Cardiac fibroblast (primary cell): ENCODE results near the gene GTSE1.

Experiments used
- DNase-seq, 2 donors: peaks; one replicate each; pipeline versions ENCODE4 v3.0.0 to v3.0.0-alpha.2; 2010; ENCODE audit warnings: low read depth in 2 of 2
- H3K4me3 ChIP-seq, 2 donors: replicated peaks in 1 of 2; 1 replicate in 1 of 2; 2 replicates in 1 of 2; pipeline ENCODE4 v1.5.1; 2011; ENCODE audit warnings: low read depth in 2 of 2, low read length in 2 of 2, mild to moderate bottlenecking in 2 of 2, moderate library complexity in 1 of 2
- TF ChIP-seq, protein P1 (sequence below): IDR thresholded peaks from one replicate; pipeline ENCODE4 v1.5.1; 2011; ENCODE audit warnings: low read depth, mild to moderate bottlenecking, low read length, inconsistent platforms

GTSE1 gene

DNA sequence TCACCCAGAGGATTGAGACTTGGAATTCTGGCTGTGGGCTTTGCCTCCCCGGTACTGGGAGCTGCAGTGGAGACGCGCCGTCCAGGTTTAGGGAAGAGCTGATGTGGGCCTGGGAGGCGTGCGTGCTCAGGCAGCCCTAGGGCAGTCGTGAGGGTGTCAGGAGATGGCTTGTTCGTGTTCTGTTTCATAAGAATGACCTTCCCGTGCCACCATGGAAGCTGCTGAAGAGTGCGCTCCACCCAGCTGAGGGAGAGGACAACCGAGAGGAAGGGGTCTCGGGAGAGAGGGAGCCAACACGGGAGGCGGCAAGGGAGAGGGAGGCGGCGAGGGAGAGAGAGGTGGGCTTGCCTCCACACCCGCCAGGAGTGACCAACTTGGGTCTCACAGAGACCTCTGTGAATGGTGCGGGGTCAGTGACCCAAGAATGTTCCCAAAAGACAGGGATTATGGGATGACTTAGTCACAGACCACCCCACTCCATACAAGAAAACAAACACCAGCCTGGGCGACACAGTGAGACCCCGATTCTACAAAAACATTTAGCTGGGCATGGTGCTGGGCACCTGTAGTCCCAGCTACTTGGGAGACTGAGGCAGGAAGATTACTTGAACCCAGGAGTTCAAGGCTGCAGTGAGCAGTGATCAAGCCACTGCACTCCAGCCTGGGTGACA, 24.2 kb downstream of the GTSE1 start:
- TF ChIP-seq, protein P1, sequence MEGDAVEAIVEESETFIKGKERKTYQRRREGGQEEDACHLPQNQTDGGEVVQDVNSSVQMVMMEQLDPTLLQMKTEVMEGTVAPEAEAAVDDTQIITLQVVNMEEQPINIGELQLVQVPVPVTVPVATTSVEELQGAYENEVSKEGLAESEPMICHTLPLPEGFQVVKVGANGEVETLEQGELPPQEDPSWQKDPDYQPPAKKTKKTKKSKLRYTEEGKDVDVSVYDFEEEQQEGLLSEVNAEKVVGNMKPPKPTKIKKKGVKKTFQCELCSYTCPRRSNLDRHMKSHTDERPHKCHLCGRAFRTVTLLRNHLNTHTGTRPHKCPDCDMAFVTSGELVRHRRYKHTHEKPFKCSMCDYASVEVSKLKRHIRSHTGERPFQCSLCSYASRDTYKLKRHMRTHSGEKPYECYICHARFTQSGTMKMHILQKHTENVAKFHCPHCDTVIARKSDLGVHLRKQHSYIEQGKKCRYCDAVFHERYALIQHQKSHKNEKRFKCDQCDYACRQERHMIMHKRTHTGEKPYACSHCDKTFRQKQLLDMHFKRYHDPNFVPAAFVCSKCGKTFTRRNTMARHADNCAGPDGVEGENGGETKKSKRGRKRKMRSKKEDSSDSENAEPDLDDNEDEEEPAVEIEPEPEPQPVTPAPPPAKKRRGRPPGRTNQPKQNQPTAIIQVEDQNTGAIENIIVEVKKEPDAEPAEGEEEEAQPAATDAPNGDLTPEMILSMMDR = no peak
- DNase-seq = no peak
- no peak overlapping the region for H3K4me3 ChIP-seq

- no peak overlapping the region for H3K4me3 ChIP-seq
- TF ChIP-seq, protein P1 = no peak
- DNase-seq = no peak
Measured at GRCh38 chr22:46322711-46323110, 26.0 kb downstream of the GTSE1 start.

- TF ChIP-seq, protein P1 = no peak
- no peak for DNase-seq
- no peak overlapping the region for H3K4me3 ChIP-seq
Measured at GRCh38 chr22:46323162-46323561, 26.5 kb downstream of the GTSE1 start.

DNA sequence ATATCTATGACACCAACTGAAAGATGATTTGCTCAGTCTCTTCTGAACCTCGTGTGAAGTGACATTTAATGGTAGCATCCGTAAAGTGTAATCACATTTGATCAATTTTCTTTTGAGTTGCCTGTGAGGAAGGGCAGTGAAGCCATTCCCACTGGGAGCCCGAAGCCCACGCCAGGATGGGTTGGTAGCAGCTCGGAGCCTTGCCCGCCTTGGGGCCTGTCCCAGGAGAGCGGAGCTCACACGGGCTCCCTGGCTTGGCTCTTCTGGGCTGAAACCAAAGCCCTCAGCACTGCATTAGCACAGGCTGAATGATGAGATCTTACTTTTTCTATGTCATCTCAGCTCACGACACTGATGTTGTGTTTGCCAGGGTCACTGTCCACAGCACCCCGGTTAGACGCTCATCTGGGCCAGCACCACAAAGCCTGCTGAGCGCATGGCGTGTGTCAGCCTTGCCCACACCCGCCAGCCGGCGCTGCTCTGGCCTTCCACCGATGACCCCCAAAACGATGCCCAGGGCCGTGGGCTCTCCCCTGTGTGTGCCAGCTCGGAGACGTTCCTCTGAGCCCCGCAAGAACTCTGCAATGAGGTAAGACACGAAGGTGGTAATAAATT, 29.5 kb downstream of the GTSE1 start:
- no peak for DNase-seq
- TF ChIP-seq, protein P1 = no peak
- no peak overlapping the region for H3K4me3 ChIP-seq

DNA sequence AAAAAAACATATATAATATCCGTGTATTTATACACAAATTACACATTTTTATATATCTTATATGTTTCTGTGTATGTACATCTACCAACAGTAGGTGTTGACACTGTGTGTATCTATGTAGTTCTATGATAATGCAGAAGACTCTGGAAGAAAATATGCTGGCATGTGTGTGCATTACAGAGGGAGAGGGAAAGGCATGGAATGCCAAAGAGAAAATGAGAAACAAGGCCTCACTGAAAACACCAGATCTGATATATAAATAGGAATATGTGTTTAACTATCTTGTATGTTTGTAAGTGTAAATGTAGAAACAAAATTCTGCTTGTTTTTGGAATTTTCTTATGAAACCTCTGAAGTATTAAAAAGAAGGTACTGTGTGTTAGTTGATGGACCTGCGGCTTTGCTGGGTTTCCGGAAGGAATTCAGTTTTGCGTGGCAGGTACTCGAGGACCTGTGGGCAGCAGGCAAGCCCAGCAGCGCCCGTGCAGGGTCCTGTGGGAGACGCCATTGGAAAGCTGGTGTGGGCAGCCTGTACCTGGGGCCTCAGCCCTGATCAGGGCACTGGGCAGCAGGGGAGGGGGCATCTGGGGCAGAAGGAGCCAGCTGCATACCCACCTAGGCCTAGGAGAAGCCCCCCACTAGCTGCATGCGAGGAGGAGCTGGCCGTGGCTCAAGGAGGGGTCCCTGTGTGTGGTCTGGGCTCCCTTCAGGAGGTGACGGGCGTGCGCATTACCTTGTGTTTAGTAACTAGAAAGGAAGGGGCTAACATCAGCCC, 31.2 kb downstream of the GTSE1 start:
- H3K4me3 ChIP-seq = no peak overlapping the region
- TF ChIP-seq, protein P1 = no peak
- DNase-seq = no peak

- no peak for DNase-seq
- TF ChIP-seq, protein P1 = no peak
- no peak overlapping the region for H3K4me3 ChIP-seq
Measured at GRCh38 chr22:46328797-46329196, 32.1 kb downstream of the GTSE1 start.
